Mucosa of descending colon (tissue), 3 donors: ENCODE results near the gene CALN1. TPM values are rescaled to one million over a fixed set of nuclear protein-coding genes. Genes with fewer than 3 reads are reported as not detected.

Experiments used
- ATAC-seq: fragments of 200-7000 bp; cut with Tn5 transposase; one replicate; pipeline ENCODE4 v1.9.1; 2020; ENCODE audit warnings: mild to moderate bottlenecking, moderate library complexity
- DNase-seq, 3 donors: peaks; one replicate each; pipeline ENCODE4 v3.0.0-alpha.2; 2020
- H3K36me3 ChIP-seq: fragments of 200-600 bp; one replicate; pipeline ENCODE4 v1.8.0; 2021; ENCODE audit warnings: low read depth, mild to moderate bottlenecking
- H3K4me1 ChIP-seq: fragments of 200-600 bp; one replicate; pipeline ENCODE4 v1.8.0; 2021; ENCODE audit warnings: low read depth, mild to moderate bottlenecking
- H3K4me3 ChIP-seq: fragments of 200-600 bp; one replicate; pipeline ENCODE4 v1.8.0; 2021; ENCODE audit warnings: mild to moderate bottlenecking
- H3K9me3 ChIP-seq: fragments of 200-600 bp; one replicate; pipeline ENCODE4 v1.8.0; 2021; ENCODE audit warnings: mild to moderate bottlenecking
- CTCF ChIP-seq: fragments of 200-600 bp; IDR thresholded peaks from one replicate; pipeline ENCODE4 v1.8.0; 2022; ENCODE audit warnings: antibody characterized with exemption, mild to moderate bottlenecking
- intact Hi-C, 2 donors: fragments of 100-400 bp; cut with DNase I in 1 of 2; cut with micrococcal nuclease in 1 of 2; formaldehyde crosslinking; loops; one replicate each; pipeline versions ENCODE4 v1.11.0 to v1.11.1; 2022; cut with DNase I, micrococcal nuclease
- total RNA-seq, 3 donors: library from RNA; stranded (reverse); fragmentation: NEBNext Ultra II Directional in 2 of 3; extraction: Animal tissue kit (Norgen Biotek cat#: 25700) in 2 of 3; gene quantifications; one replicate each; pipeline versions ENCODE4 v1.2.1 to v1.2.4, GENCODE V29; 2021 to 2023
- donor health status: DM: no; HTN: no; CAD: no; lungs with moderate emphysema.
- donor health status: DM: no; HTN: no; CAD: no.
- donor health status: DM: no; HTN: yes; CAD: no.

Gene CALN1
- total RNA-seq, 3 donors from 2014 or later = not detected

- H3K4me3 ChIP-seq = no peak overlapping the region
- no peaks in the 10 kb centered on the region for H3K4me1 ChIP-seq
- DNase-seq (no peak), ATAC-seq (no peak)
- intact Hi-C loops = no loop called here
- peaks cover 43% of the 10 kb centered on the region for H3K9me3 ChIP-seq
- no peak for TF ChIP-seq CTCF
- no peaks in the 10 kb centered on the region for H3K36me3 ChIP-seq
Observed at GRCh38 chr7:72098807-72099580, 313.1 kb downstream of the CALN1 start.

DNA sequence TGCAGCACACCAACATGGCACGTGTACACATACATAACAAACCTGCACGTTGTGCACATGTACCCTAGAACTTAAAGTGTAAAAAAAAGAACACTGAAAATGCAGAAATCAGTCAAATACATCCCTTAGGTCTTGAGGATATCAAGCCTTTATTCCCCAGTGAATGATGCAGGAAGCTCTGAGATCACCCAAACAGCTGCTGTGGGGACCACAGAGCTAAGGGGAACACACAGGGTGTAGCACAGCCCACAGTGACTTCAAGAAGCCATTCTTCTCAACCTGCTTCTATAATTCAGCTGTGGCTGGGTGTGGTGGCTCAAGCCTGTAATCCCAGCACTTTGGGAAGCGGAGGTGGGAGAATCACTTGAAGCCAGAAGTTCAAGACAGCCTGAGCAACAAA lies 314.9 kb downstream of the CALN1 start:
- Histone ChIP-seq H3K4me1 (no peaks in the 10 kb centered on the region), H3K9me3 (peaks cover 34% of the 10 kb centered on the region), H3K4me3 (no peak overlapping the region), H3K36me3 (no peaks in the 10 kb centered on the region)
- no peak for TF ChIP-seq CTCF
- intact Hi-C loops = no loop called here
- ATAC-seq = no peak
- no peak for DNase-seq

- no peak for DNase-seq
- ATAC-seq = no peak
- intact Hi-C loops = no loop called here
- H3K9me3 ChIP-seq = peaks cover 26% of the 10 kb centered on the region
- H3K4me1 ChIP-seq = no peaks in the 10 kb centered on the region
- no peak overlapping the region for H3K4me3 ChIP-seq
- H3K36me3 ChIP-seq = no peaks in the 10 kb centered on the region
- TF ChIP-seq CTCF = no peak
Observed at GRCh38 chr7:72092769-72093168, 319.4 kb downstream of the CALN1 start.

GRCh38 chr7:72087926-72088325 lies 324.2 kb downstream of the CALN1 start:
- ATAC-seq = no peak
- no peak for TF ChIP-seq CTCF
- H3K4me3 ChIP-seq = no peak overlapping the region
- H3K36me3 ChIP-seq = no peaks in the 10 kb centered on the region
- intact Hi-C loops = no loop called here
- no peaks in the 10 kb centered on the region for H3K4me1 ChIP-seq
- H3K9me3 ChIP-seq = peaks cover 22% of the 10 kb centered on the region
- DNase-seq = no peak

- Histone ChIP-seq H3K9me3 (peaks cover 44% of the 10 kb centered on the region), H3K4me3 (no peak overlapping the region), H3K36me3 (no peaks in the 10 kb centered on the region), H3K4me1 (no peaks in the 10 kb centered on the region)
- ATAC-seq = no peak
- intact Hi-C loops = no loop called here
- DNase-seq = no peak
- no peak for TF ChIP-seq CTCF
Observed at GRCh38 chr7:72080865-72081510, 331.1 kb downstream of the CALN1 start.
